WERI-Rb-1 (cell line): ENCODE data around the gene ACKR3.

Experiments used
- DNase-seq: peaks from one replicate; pipeline ENCODE4 v3.0.0-alpha.2; 2020
- H3K27ac ChIP-seq: fragments of 250-450 bp; sonication (Bioruptor Pico); 2 replicates; pipeline ENCODE4 v1.5.1; 2020; ENCODE audit warnings: mild to moderate bottlenecking, moderate library complexity
- H3K27me3 ChIP-seq: fragments of 250-450 bp; sonication (Bioruptor Pico); 2 replicates; pipeline ENCODE4 v1.5.1; 2021; ENCODE audit warnings: mild to moderate bottlenecking, low read depth, moderate library complexity; ENCODE audit not compliant: insufficient read depth, severe bottlenecking
- H3K36me3 ChIP-seq: fragments of 250-450 bp; sonication (Bioruptor Pico); 2 replicates; pipeline ENCODE4 v1.5.1; 2020; ENCODE audit warnings: mild to moderate bottlenecking, moderate library complexity
- H3K4me3 ChIP-seq: 2 replicates; pipeline ENCODE4 v1.5.1; 2011; ENCODE audit warnings: low read depth, mild to moderate bottlenecking, control low read depth, low read length
- H3K9me3 ChIP-seq: fragments of 250-450 bp; sonication (Bioruptor Pico); 2 replicates; pipeline ENCODE4 v1.5.1; 2021; ENCODE audit warnings: mild to moderate bottlenecking, moderate library complexity; ENCODE audit not compliant: severe bottlenecking
- CTCF ChIP-seq: IDR thresholded peaks from 2 replicates; pipeline ENCODE4 v1.5.1; 2011; ENCODE audit warnings: low read depth, mild to moderate bottlenecking, control low read depth, inconsistent platforms, low read length

Gene ACKR3

DNA sequence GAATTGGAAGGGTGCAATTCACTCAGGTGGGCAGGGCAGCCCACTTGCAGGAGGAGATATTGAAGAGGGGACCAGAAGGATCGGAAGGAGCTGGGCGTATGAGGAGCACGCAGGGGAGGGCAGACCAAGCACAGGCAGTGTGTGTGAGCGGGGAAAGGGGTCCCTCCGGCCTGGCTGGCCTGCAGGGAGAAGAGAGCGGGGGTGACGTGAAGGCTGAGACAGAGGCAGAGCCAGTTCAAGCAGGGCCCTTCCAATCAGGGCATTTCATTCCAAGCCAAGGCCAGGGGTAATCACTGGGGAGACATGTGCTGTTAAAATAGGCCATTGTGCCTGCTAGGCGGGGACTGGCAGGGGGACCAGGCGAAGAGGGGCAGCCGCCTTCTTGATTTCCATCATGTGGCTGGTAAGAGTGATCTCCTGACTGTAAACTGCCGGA is 62.2 kb downstream of the ACKR3 start:
- no peaks in the 10 kb centered on the region for H3K27me3 ChIP-seq
- TF ChIP-seq CTCF: no peak
- no peak for DNase-seq

More for the DNA sequence above, 62.2 kb downstream of the ACKR3 start:
- Histone ChIP-seq H3K9me3 (no peaks in the 10 kb centered on the region), H3K27ac (no peak overlapping the region), H3K36me3 (no peaks in the 10 kb centered on the region), H3K4me3 (no peak overlapping the region)
